ENCODE data around the gene MACROH2A1.

MACROH2A1 gene

GRCh38 chr5:135355169-135355568, 43.9 kb downstream of the MACROH2A1 start:
- no peak for DNase-seq (ENCODE audit: low read depth)

- DNase-seq (ENCODE audit: low read depth), result no peak
Measured at GRCh38 chr5:135353952-135354721, 44.9 kb downstream of the MACROH2A1 start.

GRCh38 chr5:135350536-135350935, 48.5 kb downstream of the MACROH2A1 start:
- no peak for DNase-seq (ENCODE audit: low read depth)

GRCh38 chr5:135349886-135350285, 49.1 kb downstream of the MACROH2A1 start:
- no peak for DNase-seq (ENCODE audit: low read depth)

- no peak for DNase-seq (ENCODE audit: low read depth)
Measured at GRCh38 chr5:135349451-135349850, 49.6 kb downstream of the MACROH2A1 start.

GRCh38 chr5:135348918-135349317, 50.1 kb downstream of the MACROH2A1 start:
- DNase-seq (ENCODE audit: low read depth), result no peak

- no peak for DNase-seq (ENCODE audit: low read depth)
Measured at GRCh38 chr5:135347392-135347791, 51.6 kb downstream of the MACROH2A1 start.

GRCh38 chr5:135345956-135346731, 52.9 kb downstream of the MACROH2A1 start:
- DNase-seq (ENCODE audit: low read depth), result no peak

- DNase-seq (ENCODE audit: low read depth), result no peak
Measured at GRCh38 chr5:135344349-135344748, 54.7 kb downstream of the MACROH2A1 start.

- no peak for DNase-seq (ENCODE audit: low read depth)
Measured at GRCh38 chr5:135343413-135343812, 55.6 kb downstream of the MACROH2A1 start.

- DNase-seq (ENCODE audit: low read depth), result no peak
Measured at GRCh38 chr5:135342551-135342875, 56.5 kb downstream of the MACROH2A1 start.

GRCh38 chr5:135341696-135342550, 57.1 kb downstream of the MACROH2A1 start:
- no peak for DNase-seq (ENCODE audit: low read depth)

- no peak for DNase-seq (ENCODE audit: low read depth)
Measured at GRCh38 chr5:135341016-135341666, 57.9 kb downstream of the MACROH2A1 start.

GRCh38 chr5:135340568-135340967, 58.5 kb downstream of the MACROH2A1 start:
- DNase-seq (ENCODE audit: low read depth), result no peak

GRCh38 chr5:135339623-135340022, 59.4 kb downstream of the MACROH2A1 start:
- no peak for DNase-seq (ENCODE audit: low read depth)

GRCh38 chr5:135339189-135339588, 59.8 kb downstream of the MACROH2A1 start:
- no peak for DNase-seq (ENCODE audit: low read depth)

GRCh38 chr5:135337064-135337463, 62.0 kb downstream of the MACROH2A1 start:
- DNase-seq (ENCODE audit: low read depth), result no peak

GRCh38 chr5:135335031-135335828, 63.8 kb downstream of the MACROH2A1 start:
- no peak for DNase-seq (ENCODE audit: low read depth)

- no peak for DNase-seq (ENCODE audit: low read depth)
Measured at GRCh38 chr5:135333732-135334515, 65.1 kb downstream of the MACROH2A1 start.

- DNase-seq (ENCODE audit: low read depth), result no peak
Measured at GRCh38 chr5:135332519-135333150, 66.4 kb downstream of the MACROH2A1 start.
